Neural cell (in vitro differentiated cells): ENCODE results near the gene GCLM. TPM values are rescaled to one million over a fixed set of nuclear protein-coding genes. Genes with fewer than 3 reads are reported as not detected.
"Not testable (repeated sequence)": the region's sequence is repeated elsewhere in the genome, so short reads cannot be mapped to it uniquely, and the experiment has no call there.

Experiments used
- H2AFZ ChIP-seq: fragments of 200-600, 300-800 bp; sonication (generic), shearing (Covaris generic); 2 replicates; pipeline ENCODE4 v1.6.0; 2014; ENCODE audit warnings: low read depth, mild to moderate bottlenecking, antibody characterized with exemption, low read length, moderate library complexity
- H3F3A ChIP-seq: fragments of 200-600 bp; shearing (Covaris generic); 2 replicates; pipeline ENCODE4 v1.6.1; 2016; ENCODE audit warnings: mild to moderate bottlenecking, moderate library complexity, mixed read lengths, antibody characterized with exemption, low read length; ENCODE audit not compliant: insufficient read depth, poor library complexity, severe bottlenecking
- H3K27ac ChIP-seq: fragments of 200-600, 300-800 bp; sonication (generic), shearing (Covaris generic); 2 replicates; pipeline ENCODE4 v1.5.1; 2014; ENCODE audit warnings: mild to moderate bottlenecking, low read length, moderate library complexity
- H3K27me3 ChIP-seq: fragments of 300-800, 200-600 bp; sonication (generic), shearing (Covaris generic); 2 replicates; pipeline ENCODE4 v1.6.0; 2014; ENCODE audit warnings: mild to moderate bottlenecking, low read depth, low read length, moderate library complexity; ENCODE audit not compliant: insufficient read depth
- H3K36me3 ChIP-seq: fragments of 300-800, 200-600 bp; sonication (generic), shearing (Covaris generic); 2 replicates; pipeline ENCODE4 v1.5.1; 2014; ENCODE audit warnings: mild to moderate bottlenecking, antibody characterized with exemption, low read length, moderate library complexity; ENCODE audit not compliant: insufficient read depth
- H3K4me2 ChIP-seq: fragments of 300-800, 200-600 bp; sonication (generic), shearing (Covaris generic); 2 replicates; pipeline ENCODE4 v1.6.0; 2014; ENCODE audit warnings: mild to moderate bottlenecking, low read length
- H3K4me3 ChIP-seq: fragments of 300-800, 200-600 bp; sonication (generic), shearing (Covaris generic); 2 replicates; pipeline ENCODE4 v1.5.1; 2014; ENCODE audit warnings: mild to moderate bottlenecking, low read length, moderate library complexity
- H3K79me2 ChIP-seq: fragments of 200-600 bp; shearing (Covaris generic); replicated peaks from 2 replicates; pipeline ENCODE4 v1.6.0; 2014; ENCODE audit warnings: mild to moderate bottlenecking, low read length, moderate library complexity; ENCODE audit not compliant: insufficient read depth
- H3K9ac ChIP-seq: fragments of 300-800, 200-600 bp; sonication (generic), shearing (Covaris generic); 2 replicates; pipeline ENCODE4 v1.6.1; 2016; ENCODE audit warnings: mild to moderate bottlenecking, low read length, mixed read lengths
- H3K9me2 ChIP-seq: fragments of 200-600 bp; shearing (Covaris generic); 2 replicates; pipeline ENCODE4 v1.6.1; 2016; ENCODE audit warnings: mild to moderate bottlenecking, low read length, mixed read lengths; ENCODE audit not compliant: insufficient read depth
- H3K9me3 ChIP-seq: fragments of 200-600, 300-800 bp; sonication (generic), shearing (Covaris generic); 2 replicates; pipeline ENCODE4 v1.6.1; 2016; ENCODE audit warnings: mild to moderate bottlenecking, mixed run types, low read length, moderate library complexity, mixed read lengths
- H4K20me1 ChIP-seq: fragments of 200-600 bp; shearing (Covaris generic); 2 replicates; pipeline ENCODE4 v1.6.1; 2016; ENCODE audit warnings: mild to moderate bottlenecking, mixed run types; ENCODE audit not compliant: insufficient read depth
- EP300 ChIP-seq: fragments of 450-650 bp; conservative IDR thresholded peaks from 2 replicates; pipeline ENCODE4 v1.6.1; 2014; ENCODE audit warnings: antibody characterized with exemption, mild to moderate bottlenecking, moderate library complexity; ENCODE audit not compliant: poor library complexity, severe bottlenecking
- EZH2 ChIP-seq: fragments of 200-600, 300-800 bp; shearing (Covaris generic), sonication (generic); IDR thresholded peaks from 2 replicates; pipeline ENCODE4 v1.6.1; 2014; ENCODE audit warnings: antibody characterized with exemption, low read length, borderline replicate concordance, mild to moderate bottlenecking; ENCODE audit not compliant: insufficient read depth, poor library complexity, severe bottlenecking
- MXI1 ChIP-seq: fragments of 450-650 bp; conservative IDR thresholded peaks from 2 replicates; pipeline ENCODE4 v1.6.1; 2014; ENCODE audit warnings: antibody characterized with exemption, mild to moderate bottlenecking; ENCODE audit not compliant: poor library complexity, severe bottlenecking
- POLR2AphosphoS5 ChIP-seq: IDR thresholded peaks from 2 replicates; pipeline ENCODE4 v1.6.1; 2012
- RAD21 ChIP-seq: fragments of 450-650 bp; conservative IDR thresholded peaks from 2 replicates; pipeline ENCODE4 v1.6.1; 2014; ENCODE audit warnings: antibody characterized with exemption, mild to moderate bottlenecking, moderate library complexity
- SMC3 ChIP-seq: fragments of 450-650 bp; conservative IDR thresholded peaks from 2 replicates; pipeline ENCODE4 v1.6.1; 2014; ENCODE audit warnings: antibody characterized with exemption, mild to moderate bottlenecking, moderate library complexity; ENCODE audit not compliant: poor library complexity
- TAF1 ChIP-seq: IDR thresholded peaks from 2 replicates; pipeline ENCODE4 v1.6.1; 2012; ENCODE audit warnings: low read depth
- polyA plus RNA-seq: library from polyadenylated mRNA; depleted of rRNA; stranded (reverse); fragments of >200 nt; gene quantifications from 2 replicates; pipeline ENCODE4 v1.2.3, GENCODE V29; 2014
- TF ChIP-seq, protein P1 (sequence below): IDR thresholded peaks from 2 replicates; pipeline ENCODE4 v1.6.1; 2012; ENCODE audit warnings: borderline replicate concordance
- TF ChIP-seq, protein P2 (sequence below): fragments of 450-650 bp; IDR thresholded peaks from 2 replicates; pipeline ENCODE4 v1.5.1; 2014; ENCODE audit warnings: antibody characterized with exemption, mild to moderate bottlenecking, moderate library complexity; ENCODE audit not compliant: poor library complexity, severe bottlenecking

Gene GCLM
- polyA plus RNA-seq, 1 donor from 2014 or later, result 3.7 TPM

DNA sequence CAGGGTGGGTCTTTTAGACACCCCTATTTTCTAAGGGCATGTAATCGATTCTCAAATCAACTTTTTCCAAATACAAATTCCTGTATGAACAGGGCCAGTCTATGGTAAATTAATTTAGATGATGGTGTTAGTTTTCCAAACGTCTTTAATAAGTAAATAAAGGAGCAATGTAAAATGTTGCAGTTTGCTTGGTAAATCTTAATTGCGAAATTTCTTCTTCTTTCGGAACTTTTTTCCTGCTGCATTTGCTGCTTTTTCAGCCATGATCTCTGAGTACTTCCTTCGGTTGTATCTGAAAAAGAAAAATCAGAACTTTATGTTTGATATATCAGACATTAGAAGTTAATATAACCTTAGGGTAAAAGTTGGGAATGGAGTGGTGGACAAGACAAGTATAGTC lies 39.6 kb downstream of the GCLM start:
- no peak overlapping the region for H3K9ac ChIP-seq
- H3K4me3 ChIP-seq, result no peak overlapping the region
- no peaks in the 10 kb centered on the region for H3F3A ChIP-seq
- H3K36me3 ChIP-seq, result peaks cover 17% of the 10 kb centered on the region
- no peak overlapping the region for H3K4me2 ChIP-seq
- no peak overlapping the region for H2AFZ ChIP-seq
- no peaks in the 10 kb centered on the region for H3K79me2 ChIP-seq
- TF ChIP-seq POLR2AphosphoS5 (no peak), EZH2 (no peak), RAD21 (no peak), MXI1 (no peak)
- H3K9me2 ChIP-seq, result no peaks in the 10 kb centered on the region
- H3K9me3 ChIP-seq, result no peaks in the 10 kb centered on the region
- H3K27ac ChIP-seq, result no peak overlapping the region
- H3K27me3 ChIP-seq, result no peaks in the 10 kb centered on the region
- H4K20me1 ChIP-seq, result no peaks in the 10 kb centered on the region

DNA sequence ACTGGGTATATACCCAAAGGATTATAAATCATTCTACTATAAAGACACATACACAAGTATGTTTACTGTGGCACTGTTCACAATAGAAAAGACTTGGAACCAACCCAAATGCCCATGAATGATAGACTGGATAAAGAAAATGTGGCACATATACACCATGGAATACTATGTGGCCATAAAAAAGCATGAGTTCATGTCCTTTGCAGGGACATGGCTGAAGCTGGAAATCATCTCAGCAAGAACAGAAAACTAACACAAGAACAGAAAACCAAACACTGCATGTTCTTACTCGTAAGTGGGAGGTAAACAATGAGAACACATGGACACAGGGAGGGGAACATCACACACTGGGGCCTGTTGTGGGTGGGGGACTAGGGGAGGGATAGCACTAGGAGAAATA lies 40.7 kb downstream of the GCLM start:
- not testable (repeated sequence) for H3K4me3 ChIP-seq, H3K9me2 ChIP-seq, H3K9me3 ChIP-seq, H3F3A ChIP-seq, H3K9ac ChIP-seq, H3K27ac ChIP-seq, H3K79me2 ChIP-seq, H3K4me2 ChIP-seq, H4K20me1 ChIP-seq, H2AFZ ChIP-seq, H3K27me3 ChIP-seq
- peaks cover 13% of the 10 kb centered on the region for H3K36me3 ChIP-seq

DNA sequence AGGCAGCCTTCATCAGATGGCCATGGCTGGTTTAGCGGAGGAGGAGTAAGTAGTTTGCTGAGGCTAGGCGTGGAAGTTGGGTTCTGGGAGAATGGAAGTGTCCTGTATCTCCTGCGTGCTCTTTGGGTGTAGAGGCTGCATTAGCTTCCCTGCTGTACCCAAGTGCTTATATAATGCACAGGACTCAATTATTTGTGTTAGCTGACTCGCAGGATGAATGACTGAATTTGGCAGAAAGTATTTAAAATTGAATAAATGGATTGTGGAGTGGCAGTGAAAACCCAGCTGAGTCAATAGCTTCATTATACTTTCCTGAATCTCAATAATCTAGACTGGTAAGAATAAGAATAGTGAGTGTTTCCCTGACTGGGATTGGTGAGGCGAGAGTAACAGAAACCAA lies 44.0 kb downstream of the GCLM start:
- Histone ChIP-seq H3K79me2 (no peaks in the 10 kb centered on the region), H3K9me3 (no peaks in the 10 kb centered on the region), H3K4me3 (no peak overlapping the region), H3K27me3 (no peaks in the 10 kb centered on the region), H3K4me2 (no peak overlapping the region), H4K20me1 (no peaks in the 10 kb centered on the region), H3K9me2 (no peaks in the 10 kb centered on the region), H3F3A (no peaks in the 10 kb centered on the region), H2AFZ (no peak overlapping the region), H3K36me3 (peaks cover 5% of the 10 kb centered on the region), H3K27ac (no peak overlapping the region), H3K9ac (no peak overlapping the region)
- no peak for TF ChIP-seq EZH2
- TF ChIP-seq EP300, result no peak
- no peak for TF ChIP-seq POLR2AphosphoS5
- TF ChIP-seq RAD21, result no peak
- TF ChIP-seq TAF1, result no peak
- TF ChIP-seq, protein P1, sequence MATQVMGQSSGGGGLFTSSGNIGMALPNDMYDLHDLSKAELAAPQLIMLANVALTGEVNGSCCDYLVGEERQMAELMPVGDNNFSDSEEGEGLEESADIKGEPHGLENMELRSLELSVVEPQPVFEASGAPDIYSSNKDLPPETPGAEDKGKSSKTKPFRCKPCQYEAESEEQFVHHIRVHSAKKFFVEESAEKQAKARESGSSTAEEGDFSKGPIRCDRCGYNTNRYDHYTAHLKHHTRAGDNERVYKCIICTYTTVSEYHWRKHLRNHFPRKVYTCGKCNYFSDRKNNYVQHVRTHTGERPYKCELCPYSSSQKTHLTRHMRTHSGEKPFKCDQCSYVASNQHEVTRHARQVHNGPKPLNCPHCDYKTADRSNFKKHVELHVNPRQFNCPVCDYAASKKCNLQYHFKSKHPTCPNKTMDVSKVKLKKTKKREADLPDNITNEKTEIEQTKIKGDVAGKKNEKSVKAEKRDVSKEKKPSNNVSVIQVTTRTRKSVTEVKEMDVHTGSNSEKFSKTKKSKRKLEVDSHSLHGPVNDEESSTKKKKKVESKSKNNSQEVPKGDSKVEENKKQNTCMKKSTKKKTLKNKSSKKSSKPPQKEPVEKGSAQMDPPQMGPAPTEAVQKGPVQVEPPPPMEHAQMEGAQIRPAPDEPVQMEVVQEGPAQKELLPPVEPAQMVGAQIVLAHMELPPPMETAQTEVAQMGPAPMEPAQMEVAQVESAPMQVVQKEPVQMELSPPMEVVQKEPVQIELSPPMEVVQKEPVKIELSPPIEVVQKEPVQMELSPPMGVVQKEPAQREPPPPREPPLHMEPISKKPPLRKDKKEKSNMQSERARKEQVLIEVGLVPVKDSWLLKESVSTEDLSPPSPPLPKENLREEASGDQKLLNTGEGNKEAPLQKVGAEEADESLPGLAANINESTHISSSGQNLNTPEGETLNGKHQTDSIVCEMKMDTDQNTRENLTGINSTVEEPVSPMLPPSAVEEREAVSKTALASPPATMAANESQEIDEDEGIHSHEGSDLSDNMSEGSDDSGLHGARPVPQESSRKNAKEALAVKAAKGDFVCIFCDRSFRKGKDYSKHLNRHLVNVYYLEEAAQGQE, result no peak
- no peak for TF ChIP-seq SMC3
- TF ChIP-seq, protein P2, sequence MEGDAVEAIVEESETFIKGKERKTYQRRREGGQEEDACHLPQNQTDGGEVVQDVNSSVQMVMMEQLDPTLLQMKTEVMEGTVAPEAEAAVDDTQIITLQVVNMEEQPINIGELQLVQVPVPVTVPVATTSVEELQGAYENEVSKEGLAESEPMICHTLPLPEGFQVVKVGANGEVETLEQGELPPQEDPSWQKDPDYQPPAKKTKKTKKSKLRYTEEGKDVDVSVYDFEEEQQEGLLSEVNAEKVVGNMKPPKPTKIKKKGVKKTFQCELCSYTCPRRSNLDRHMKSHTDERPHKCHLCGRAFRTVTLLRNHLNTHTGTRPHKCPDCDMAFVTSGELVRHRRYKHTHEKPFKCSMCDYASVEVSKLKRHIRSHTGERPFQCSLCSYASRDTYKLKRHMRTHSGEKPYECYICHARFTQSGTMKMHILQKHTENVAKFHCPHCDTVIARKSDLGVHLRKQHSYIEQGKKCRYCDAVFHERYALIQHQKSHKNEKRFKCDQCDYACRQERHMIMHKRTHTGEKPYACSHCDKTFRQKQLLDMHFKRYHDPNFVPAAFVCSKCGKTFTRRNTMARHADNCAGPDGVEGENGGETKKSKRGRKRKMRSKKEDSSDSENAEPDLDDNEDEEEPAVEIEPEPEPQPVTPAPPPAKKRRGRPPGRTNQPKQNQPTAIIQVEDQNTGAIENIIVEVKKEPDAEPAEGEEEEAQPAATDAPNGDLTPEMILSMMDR, result no peak
- TF ChIP-seq MXI1, result no peak
